ENCODE results near the gene RNF32.

GRCh38 chr7:156618078-156618779 lies 22.3 kb upstream of the RNF32 start:
- no peak for TF ChIP-seq CTCF (IDR thresholded peaks at IDR 0.05; ENCODE audit: low read length)
- no peak for TF ChIP-seq EZH2 (IDR thresholded peaks at IDR 0.05; ENCODE audit: borderline replicate concordance, low read length)
